ENCODE measurements around the gene HK1. TPM values are rescaled to one million over a fixed set of nuclear protein-coding genes. Genes with fewer than 3 reads are reported as not detected.
"Not testable (repeated sequence)": the region's sequence is repeated elsewhere in the genome, so short reads cannot be mapped to it uniquely, and the experiment has no call there.

HK1 gene
- total RNA-seq, 1 donor from 2014 or later = 219 TPM

- Histone ChIP-seq H3K27me3 (ENCODE audit: low read depth) (no peaks in the 10 kb centered on the region), H3K36me3 (no peaks in the 10 kb centered on the region), H3K4me3 (no peak overlapping the region), H3K4me1 (no peaks in the 10 kb centered on the region), H3K9me3 (replicated peaks) (peaks cover 8% of the 10 kb centered on the region), H3K27ac (replicated peaks) (no peak overlapping the region)
- DNase-seq = no peak
- intact Hi-C loops (cut with micrococcal nuclease) = no loop called here
- TF ChIP-seq CTCF (IDR thresholded peaks at IDR 0.05; ENCODE audit: borderline replicate concordance) = no peak
Observed at GRCh38 chr10:69246581-69247312, 31.5 kb upstream of the HK1 start.

GRCh38 chr10:69247313-69247710, 31.0 kb upstream of the HK1 start:
- no peak overlapping the region for H3K27ac ChIP-seq (replicated peaks)
- TF ChIP-seq CTCF (IDR thresholded peaks at IDR 0.05; ENCODE audit: borderline replicate concordance) = no peak
- peaks cover 8% of the 10 kb centered on the region for H3K9me3 ChIP-seq (replicated peaks)
- intact Hi-C loops (cut with micrococcal nuclease) = no loop called here
- H3K4me3 ChIP-seq = no peak overlapping the region
- no peaks in the 10 kb centered on the region for H3K27me3 ChIP-seq (ENCODE audit: low read depth)
- no peaks in the 10 kb centered on the region for H3K36me3 ChIP-seq
- DNase-seq = no peak
- no peaks in the 10 kb centered on the region for H3K4me1 ChIP-seq

- no peak for TF ChIP-seq CTCF (IDR thresholded peaks at IDR 0.05; ENCODE audit: borderline replicate concordance)
- no peak overlapping the region for H3K4me3 ChIP-seq
- no peaks in the 10 kb centered on the region for H3K36me3 ChIP-seq
- no peak overlapping the region for H3K27ac ChIP-seq (replicated peaks)
- H3K27me3 ChIP-seq (ENCODE audit: low read depth) = no peaks in the 10 kb centered on the region
- H3K4me1 ChIP-seq = no peaks in the 10 kb centered on the region
- peaks cover 8% of the 10 kb centered on the region for H3K9me3 ChIP-seq (replicated peaks)
- intact Hi-C loops (cut with micrococcal nuclease) = no loop called here
- no peak for DNase-seq
Observed at GRCh38 chr10:69248117-69248730, 30.1 kb upstream of the HK1 start.

GRCh38 chr10:69250041-69250440, 28.3 kb upstream of the HK1 start:
- intact Hi-C loops (cut with micrococcal nuclease) = no loop called here
- no peak for DNase-seq
- Histone ChIP-seq H3K27ac (replicated peaks) (no peak overlapping the region), H3K27me3 (ENCODE audit: low read depth) (no peaks in the 10 kb centered on the region), H3K4me3 (no peak overlapping the region), H3K36me3 (no peaks in the 10 kb centered on the region), H3K9me3 (replicated peaks) (peaks cover 8% of the 10 kb centered on the region), H3K4me1 (no peaks in the 10 kb centered on the region)
- TF ChIP-seq CTCF (IDR thresholded peaks at IDR 0.05; ENCODE audit: borderline replicate concordance) = no peak

- H3K9me3 ChIP-seq (replicated peaks); H3K36me3 ChIP-seq; DNase-seq; H3K27ac ChIP-seq (replicated peaks); H3K4me3 ChIP-seq; H3K4me1 ChIP-seq; H3K27me3 ChIP-seq (ENCODE audit: low read depth); intact Hi-C loops (cut with micrococcal nuclease): not testable (repeated sequence)
Observed at GRCh38 chr10:69251417-69251816, 26.9 kb upstream of the HK1 start.

GRCh38 chr10:69253171-69253570, 25.1 kb upstream of the HK1 start:
- peaks cover 8% of the 10 kb centered on the region for H3K9me3 ChIP-seq (replicated peaks)
- intact Hi-C loops (cut with micrococcal nuclease) = no loop called here
- H3K27ac ChIP-seq (replicated peaks) = no peak overlapping the region
- no peaks in the 10 kb centered on the region for H3K27me3 ChIP-seq (ENCODE audit: low read depth)
- TF ChIP-seq CTCF (IDR thresholded peaks at IDR 0.05; ENCODE audit: borderline replicate concordance) = no peak
- no peaks in the 10 kb centered on the region for H3K4me1 ChIP-seq
- no peak overlapping the region for H3K4me3 ChIP-seq
- H3K36me3 ChIP-seq = no peaks in the 10 kb centered on the region
- no peak for DNase-seq
